Endodermal cell (in vitro differentiated cells): ENCODE data around the gene MARCHF3. TPM values are rescaled to one million over a fixed set of nuclear protein-coding genes. Genes with fewer than 3 reads are reported as not detected.
"Not testable (repeated sequence)": the region's sequence is repeated elsewhere in the genome, so short reads cannot be mapped to it uniquely, and the experiment has no call there.

ENCODE experiments used
- DNase-seq: peaks from one replicate; pipeline ENCODE4 v3.0.0-alpha.2; 2017
- H3K27ac ChIP-seq: 2 replicates; pipeline ENCODE4 v1.5.1; 2013; ENCODE audit warnings: mild to moderate bottlenecking, low read depth, low read length, moderate library complexity
- H3K27me3 ChIP-seq: 2 replicates; pipeline ENCODE4 v1.6.1; 2013; ENCODE audit warnings: mild to moderate bottlenecking, low read length, moderate library complexity; ENCODE audit not compliant: insufficient read depth, control insufficient read depth, poor library complexity, severe bottlenecking
- H3K36me3 ChIP-seq: 2 replicates; pipeline ENCODE4 v1.7.0; 2013; ENCODE audit warnings: mild to moderate bottlenecking, low read length, moderate library complexity; ENCODE audit not compliant: control insufficient read depth, insufficient read depth
- H3K4me1 ChIP-seq: one replicate; pipeline ENCODE4 v1.7.0; 2013; ENCODE audit warnings: low read length; ENCODE audit not compliant: control insufficient read depth, insufficient read depth
- H3K4me3 ChIP-seq: 2 replicates; pipeline ENCODE4 v1.5.1; 2013; ENCODE audit warnings: mild to moderate bottlenecking, low read length, moderate library complexity
- H3K9ac ChIP-seq: 2 replicates; pipeline ENCODE4 v1.6.1; 2013; ENCODE audit warnings: mild to moderate bottlenecking, low read length, moderate library complexity; ENCODE audit not compliant: poor library complexity, severe bottlenecking; ENCODE audit errors: extremely low read depth
- H3K9me3 ChIP-seq: 2 replicates; pipeline ENCODE4 v1.6.1; 2013; ENCODE audit warnings: mild to moderate bottlenecking, low read length, moderate library complexity; ENCODE audit not compliant: control insufficient read depth
- H3K27ac Mint-ChIP-seq: 2 replicates; pipeline ENCODE4 v1.8.0; 2020; ENCODE audit warnings: mixed read lengths
- H3K27me3 Mint-ChIP-seq: 2 replicates; pipeline ENCODE4 v1.8.0; 2021; ENCODE audit warnings: mild to moderate bottlenecking, mixed read lengths; ENCODE audit not compliant: insufficient read depth
- H3K36me3 Mint-ChIP-seq: 2 replicates; pipeline ENCODE4 v1.8.0; 2020; ENCODE audit warnings: low read depth, mixed read lengths
- H3K4me1 Mint-ChIP-seq: 2 replicates; pipeline ENCODE4 v1.8.0; 2020; ENCODE audit warnings: mixed read lengths
- H3K4me3 Mint-ChIP-seq: 2 replicates; pipeline ENCODE4 v1.8.0; 2020; ENCODE audit warnings: mild to moderate bottlenecking, moderate library complexity, mixed read lengths
- H3K9me3 Mint-ChIP-seq: 2 replicates; pipeline ENCODE4 v1.8.0; 2020; ENCODE audit warnings: mild to moderate bottlenecking, mixed read lengths
- CTCF ChIP-seq: fragments of 200-600 bp; sonication (generic); conservative IDR thresholded peaks from 2 replicates; pipeline ENCODE4 v1.5.0; 2021; ENCODE audit warnings: antibody characterized with exemption, mild to moderate bottlenecking
- WGBS, 2 experiments: methylation state at CpG; one replicate each; pipeline versions ENCODE4 v1.1.5 to v1.1.7; 2013; ENCODE audit warnings: missing lambda C conversion rate in 2 of 2, mixed read lengths in 1 of 2; ENCODE audit not compliant: insufficient coverage in 1 of 2, insufficient read length in 1 of 2; 5-methylcytosine and 5-hydroxymethylcytosine counted together
- total RNA-seq, 2 donors: library from RNA; stranded (reverse); fragmentation: NEBNext Ultra II Directional in 1 of 2; extraction: Animal tissue kit (Norgen Biotek cat#: 25700) in 1 of 2; gene quantifications; 2 replicates in 1 of 2; 3 replicates in 1 of 2; pipeline ENCODE4 v1.2.1, GENCODE V29; 2021

MARCHF3 gene
- total RNA-seq, 2 donors from 2014 or later: 4.4 to 11.3 TPM

- no peak overlapping the region for H3K27ac ChIP-seq
- no peaks in the 10 kb centered on the region for H3K27me3 Mint-ChIP-seq
- H3K9ac ChIP-seq: no peak overlapping the region
- no peak overlapping the region for H3K4me3 Mint-ChIP-seq
- H3K27ac Mint-ChIP-seq: no peak overlapping the region
- H3K4me1 Mint-ChIP-seq: peaks cover 8% of the 10 kb centered on the region
- WGBS, 2 experiments: 96 to 100% methylated on average over 1 of the region's 1 CpG
- TF ChIP-seq CTCF: no peak
- no peaks in the 10 kb centered on the region for H3K36me3 Mint-ChIP-seq
- peaks cover 4% of the 10 kb centered on the region for H3K9me3 Mint-ChIP-seq
- H3K36me3 ChIP-seq: no peaks in the 10 kb centered on the region
- no peaks in the 10 kb centered on the region for H3K9me3 ChIP-seq
- no peaks in the 10 kb centered on the region for H3K27me3 ChIP-seq
- H3K4me3 ChIP-seq: no peak overlapping the region
- no peaks in the 10 kb centered on the region for H3K4me1 ChIP-seq
- no peak for DNase-seq
Observed at GRCh38 chr5:127019928-127020327, 10.4 kb downstream of the MARCHF3 start.

GRCh38 chr5:127016722-127017121 is 13.6 kb downstream of the MARCHF3 start:
- not testable (repeated sequence) for H3K9me3 Mint-ChIP-seq, H3K27ac ChIP-seq, H3K36me3 Mint-ChIP-seq, H3K4me3 ChIP-seq, H3K36me3 ChIP-seq, H3K27me3 Mint-ChIP-seq, H3K4me1 Mint-ChIP-seq, H3K4me3 Mint-ChIP-seq, H3K9me3 ChIP-seq, H3K27me3 ChIP-seq, DNase-seq, H3K27ac Mint-ChIP-seq, H3K9ac ChIP-seq, H3K4me1 ChIP-seq
- 98% methylated on average over 4 of the region's 4 CpGs; no CpG with 5 or more reads in 1 of the 2 experiments for WGBS, 2 experiments

- H3K4me3 Mint-ChIP-seq: no peak overlapping the region
- Histone ChIP-seq H3K9ac (no peak overlapping the region), H3K4me1 (no peaks in the 10 kb centered on the region), H3K4me3 (no peak overlapping the region), H3K36me3 (no peaks in the 10 kb centered on the region), H3K27me3 (no peaks in the 10 kb centered on the region), H3K27ac (no peak overlapping the region), H3K9me3 (no peaks in the 10 kb centered on the region)
- DNase-seq: no peak
- no peaks in the 10 kb centered on the region for H3K36me3 Mint-ChIP-seq
- peaks cover 10% of the 10 kb centered on the region for H3K4me1 Mint-ChIP-seq
- WGBS, 2 experiments: 94% methylated on average over 3 to 4 of the region's 4 CpGs
- H3K9me3 Mint-ChIP-seq: peaks cover 4% of the 10 kb centered on the region
- TF ChIP-seq CTCF: no peak
- no peak overlapping the region for H3K27ac Mint-ChIP-seq
- H3K27me3 Mint-ChIP-seq: no peaks in the 10 kb centered on the region
Observed at GRCh38 chr5:127015716-127016115, 14.6 kb downstream of the MARCHF3 start.

GRCh38 chr5:127014573-127014972 is 15.8 kb downstream of the MARCHF3 start:
- Histone ChIP-seq H3K4me1 (no peaks in the 10 kb centered on the region), H3K27ac (no peak overlapping the region), H3K9ac (no peak overlapping the region), H3K36me3 (no peaks in the 10 kb centered on the region), H3K27me3 (no peaks in the 10 kb centered on the region), H3K4me3 (no peak overlapping the region), H3K9me3 (no peaks in the 10 kb centered on the region)
- no peak for TF ChIP-seq CTCF
- DNase-seq: no peak
- Mint-ChIP-seq H3K9me3 (peaks cover 4% of the 10 kb centered on the region), H3K36me3 (no peaks in the 10 kb centered on the region), H3K4me1 (peaks cover 10% of the 10 kb centered on the region), H3K27me3 (no peaks in the 10 kb centered on the region), H3K27ac (no peak overlapping the region), H3K4me3 (no peak overlapping the region)
- 95% methylated on average over 1 of the region's 1 CpG; no CpG with 5 or more reads in 1 of the 2 experiments for WGBS, 2 experiments
